HCT116 (cell line): ENCODE measurements around the gene TMEM247. TPM values are rescaled to one million over a fixed set of nuclear protein-coding genes. Genes with fewer than 3 reads are reported as not detected.

Source experiments
- ATAC-seq: fragments of 200-7000 bp; cut with Tn5 transposase; 2 replicates; pipeline ENCODE4 v1.9.1; 2020; ENCODE audit warnings: mild to moderate bottlenecking, moderate library complexity
- BruUV-seq: library from RNA; stranded (reverse); fragments of 400-500 nt; replicated peaks from 2 replicates; lab custom pipeline; 2021; lab: Mats Ljungman, UMichigan
- CTCF ChIA-PET: fragments of 300-600 bp; sonication (Branson Sonifier 250); formaldehyde crosslinking; loops from one replicate; lab custom pipeline; 2021; ENCODE audit warnings: antibody characterized with exemption; lab: Charles Lee
- POLR2A ChIA-PET: fragments of 300-600, 350-600 bp; sonication (Branson Sonifier 250); formaldehyde crosslinking; loops from one replicate; lab custom pipeline; 2021; ENCODE audit warnings: antibody characterized with exemption; lab: Charles Lee
- RAD21 ChIA-PET, 2 experiments: fragments of 300-600 bp; sonication (Branson Sonifier 250); formaldehyde crosslinking; loops; one replicate each; lab custom pipeline; 2023; ENCODE audit warnings: low total read pairs in 2 of 2; ENCODE audit not compliant: uncharacterized antibody in 2 of 2, unreplicated experiment in 2 of 2, low non-redundant PET in 1 of 2; lab: Charles Lee
- DNase-seq: peaks from one replicate; pipeline ENCODE4 v3.0.0-alpha.2; 2010; ENCODE audit warnings: low read depth, low spot score
- H2AFZ ChIP-seq: fragments of 200-600 bp; shearing (Covaris generic), sonication (generic); 2 replicates; pipeline ENCODE4 v1.6.1; 2017; ENCODE audit warnings: low read depth, mixed run types, mixed read lengths, antibody characterized with exemption, low read length; ENCODE audit not compliant: poor library complexity, severe bottlenecking
- H3K27ac ChIP-seq: 2 replicates; pipeline ENCODE4 v1.5.1; 2012; ENCODE audit warnings: low read depth, low read length
- H3K27me3 ChIP-seq: fragments of 200-600 bp; sonication (generic); 2 replicates; pipeline ENCODE4 v1.6.1; 2016; ENCODE audit warnings: mixed run types, low read length, mixed read lengths; ENCODE audit not compliant: insufficient read depth
- H3K36me3 ChIP-seq, 2 experiments: fragments of 200-500 bp in 1 of 2; fragments of 200-600 bp in 1 of 2; sonication (Bioruptor generic) in 1 of 2; sonication (generic) in 1 of 2; 2 replicates each; pipeline versions ENCODE4 v1.5.1 to v1.6.1; 2014 to 2016; ENCODE audit warnings: low read length in 2 of 2, inconsistent platforms in 1 of 2, mixed read lengths in 1 of 2, mixed run types in 1 of 2; ENCODE audit not compliant: insufficient read depth in 2 of 2, control insufficient read depth in 1 of 2
- H3K4me1 ChIP-seq, 2 experiments: fragments of 200-600 bp in 1 of 2; sonication (generic) in 1 of 2; 2 replicates each; pipeline versions ENCODE4 v1.5.1 to v1.6.1; 2012 to 2017; ENCODE audit warnings: low read length in 2 of 2, inconsistent platforms in 1 of 2, mild to moderate bottlenecking in 1 of 2, mixed read lengths in 1 of 2, mixed run types in 1 of 2, moderate library complexity in 1 of 2; ENCODE audit not compliant: insufficient read depth in 2 of 2, control insufficient read depth in 1 of 2
- H3K4me2 ChIP-seq: fragments of 200-600 bp; sonication (generic); 2 replicates; pipeline ENCODE4 v1.6.1; 2017; ENCODE audit warnings: mixed run types, low read length, mixed read lengths
- H3K4me3 ChIP-seq, 2 experiments: fragments of 200-600 bp in 1 of 2; sonication (generic) in 1 of 2; replicated peaks in 1 of 2; 2 replicates each; pipeline ENCODE4 v1.5.1; 2011 to 2016; ENCODE audit warnings: low read length in 2 of 2, control low read depth in 1 of 2, low read depth in 1 of 2, mild to moderate bottlenecking in 1 of 2, mixed read lengths in 1 of 2, mixed run types in 1 of 2
- H3K79me2 ChIP-seq: fragments of 200-600 bp; sonication (generic); 2 replicates; pipeline ENCODE4 v1.6.1; 2017; ENCODE audit warnings: mild to moderate bottlenecking, mixed run types, low read length, moderate library complexity, mixed read lengths; ENCODE audit not compliant: insufficient read depth
- H3K9ac ChIP-seq: fragments of 200-600 bp; sonication (generic); 2 replicates; pipeline ENCODE4 v1.6.1; 2016; ENCODE audit warnings: low read length, mixed read lengths
- H3K9me2 ChIP-seq: fragments of 200-600 bp; sonication (generic), shearing (Covaris generic); 2 replicates; pipeline ENCODE4 v1.6.1; 2017; ENCODE audit warnings: mixed run types, mild to moderate bottlenecking, moderate library complexity; ENCODE audit not compliant: insufficient read depth
- H3K9me3 ChIP-seq, 2 experiments: fragments of 200-500 bp in 1 of 2; fragments of 200-600 bp in 1 of 2; sonication (Bioruptor generic) in 1 of 2; sonication (generic) in 1 of 2; 2 replicates each; pipeline ENCODE4 v1.6.1; 2014 to 2017; ENCODE audit warnings: low read length in 2 of 2, mixed read lengths in 2 of 2, inconsistent platforms in 1 of 2, low read depth in 1 of 2, mild to moderate bottlenecking in 1 of 2, mixed run types in 1 of 2, moderate library complexity in 1 of 2; ENCODE audit not compliant: control insufficient read depth in 1 of 2, insufficient read depth in 1 of 2
- H4K20me1 ChIP-seq: fragments of 200-600 bp; sonication (generic), shearing (Covaris generic); 2 replicates; pipeline ENCODE4 v1.6.1; 2017; ENCODE audit warnings: mixed run types, mild to moderate bottlenecking, moderate library complexity; ENCODE audit not compliant: insufficient read depth
- CEBPB ChIP-seq: IDR thresholded peaks from 2 replicates; pipeline ENCODE4 v1.6.1; 2012; ENCODE audit warnings: low read depth
- CTCF ChIP-seq, 3 experiments: fragments of 200-600 bp in 1 of 3; sonication (generic) in 1 of 3; IDR thresholded peaks in 2 of 3; conservative IDR thresholded peaks in 1 of 3; 2 replicates each; pipeline ENCODE4 v1.5.1; 2012 to 2017; ENCODE audit warnings: low read depth in 2 of 3, low read length in 2 of 3, antibody characterized with exemption in 1 of 3, borderline replicate concordance in 1 of 3, control low read depth in 1 of 3, mild to moderate bottlenecking in 1 of 3, mixed read lengths in 1 of 3, mixed run types in 1 of 3, moderate library complexity in 1 of 3; ENCODE audit not compliant: insufficient read depth in 1 of 3
- EGR1 ChIP-seq: IDR thresholded peaks from 2 replicates; pipeline ENCODE4 v1.6.1; 2012; ENCODE audit warnings: low read depth
- ELF1 ChIP-seq: IDR thresholded peaks from 2 replicates; pipeline ENCODE4 v1.6.1; 2012; ENCODE audit warnings: low read depth, borderline replicate concordance
- EZH2 ChIP-seq: fragments of 200-600 bp; sonication (generic); IDR thresholded peaks from 2 replicates; pipeline ENCODE4 v1.6.1; 2017; ENCODE audit warnings: antibody characterized with exemption, mixed run types
- EZH2phosphoT487 ChIP-seq: fragments of 200-600 bp; IDR thresholded peaks from 2 replicates; pipeline ENCODE4 v1.6.1; 2018; ENCODE audit warnings: antibody characterized with exemption, borderline replicate concordance
- FOSL1 ChIP-seq: IDR thresholded peaks from 2 replicates; pipeline ENCODE4 v1.6.1; 2012; ENCODE audit warnings: low read depth
- JUND ChIP-seq: IDR thresholded peaks from 2 replicates; pipeline ENCODE4 v1.6.1; 2012
- MAX ChIP-seq: IDR thresholded peaks from 2 replicates; pipeline ENCODE4 v1.6.1; 2012
- POLR2A ChIP-seq: IDR thresholded peaks from 2 replicates; pipeline ENCODE4 v1.7.0; 2011; ENCODE audit warnings: borderline replicate concordance; ENCODE audit not compliant: insufficient read depth, insufficient read length; ENCODE audit errors: extremely low read depth
- POLR2AphosphoS5 ChIP-seq: IDR thresholded peaks from 2 replicates; pipeline ENCODE4 v1.6.1; 2011; ENCODE audit warnings: mild to moderate bottlenecking, low read depth, low read length, moderate library complexity
- SIN3A ChIP-seq: IDR thresholded peaks from 2 replicates; pipeline ENCODE4 v1.6.1; 2012; ENCODE audit warnings: low read depth
- SP1 ChIP-seq: IDR thresholded peaks from 2 replicates; pipeline ENCODE4 v1.6.1; 2012; ENCODE audit warnings: low read depth
- SRF ChIP-seq: IDR thresholded peaks from 2 replicates; pipeline ENCODE4 v1.6.1; 2012; ENCODE audit warnings: low read depth
- ZBTB33 ChIP-seq: IDR thresholded peaks from 2 replicates; pipeline ENCODE4 v1.6.1; 2011; ENCODE audit warnings: mild to moderate bottlenecking, low read length, moderate library complexity; ENCODE audit not compliant: insufficient replicate concordance; ENCODE audit errors: extremely low read depth
- ZFX ChIP-seq: fragments of 450-650 bp; IDR thresholded peaks from 2 replicates; pipeline ENCODE4 v1.6.1; 2017
- ZNF274 ChIP-seq: fragments of 200-500 bp; sonication (Bioruptor generic); IDR thresholded peaks from 2 replicates; pipeline ENCODE4 v1.6.1; 2014; ENCODE audit warnings: mild to moderate bottlenecking, low read depth, low read length, inconsistent platforms
- intact Hi-C: fragments of 100-400 bp; cut with micrococcal nuclease; formaldehyde crosslinking; loops from 2 replicates; pipeline ENCODE4 v1.10.0; 2022
- total RNA-seq: library from RNA; stranded (reverse); gene quantifications from one replicate; pipeline ENCODE4 v1.2.1, GENCODE V29; 2021; ENCODE audit not compliant: unreplicated experiment

Gene TMEM247
- total RNA-seq, 1 experiment from 2014 or later, result not detected

DNA sequence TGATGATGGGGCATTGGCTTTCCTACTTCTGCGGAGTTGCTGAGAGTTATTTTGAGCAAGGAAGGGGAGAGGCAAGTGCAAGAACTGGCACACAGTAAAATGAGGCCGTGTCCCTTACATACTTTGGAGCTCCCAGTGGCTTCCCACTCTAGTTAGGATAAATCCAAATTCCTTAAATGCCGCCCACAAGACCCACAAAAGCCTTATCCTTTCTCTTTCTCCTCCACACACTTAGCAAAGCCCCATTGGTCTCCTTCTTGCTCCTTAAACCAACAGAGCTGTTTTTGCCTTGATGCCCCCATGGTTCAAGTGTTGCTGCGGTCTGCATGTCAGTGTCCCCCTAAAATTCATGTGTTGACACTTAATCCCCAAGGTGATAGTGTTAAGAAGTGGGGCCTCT lies 24.3 kb downstream of the TMEM247 start:
- Histone ChIP-seq H2AFZ (no peak overlapping the region), H3K9ac (no peak overlapping the region), H3K79me2 (no peaks in the 10 kb centered on the region), H3K4me1 (peaks cover 0 to 16% of the 10 kb centered on the region in 2 experiments; a peak in 3 of 4 replicates), H3K27ac (no peak overlapping the region), H4K20me1 (no peaks in the 10 kb centered on the region), H3K4me3 (no peak overlapping the region), H3K9me3 (no peaks in the 10 kb centered on the region), H3K9me2 (no peaks in the 10 kb centered on the region), H3K36me3 (no peaks in the 10 kb centered on the region), H3K4me2 (no peak overlapping the region), H3K27me3 (no peaks in the 10 kb centered on the region)
- intact Hi-C loops, result no loop called here
- DNase-seq (no peak), ATAC-seq (no peak)
- BruUV-seq, result no TSS peak
- ChIA-PET POLR2A (no interaction called here), RAD21 (no interaction called here), CTCF (no interaction called here)
- TF ChIP-seq ZBTB33, result no peak

GRCh38 chr2:46504221-46504620 lies 24.9 kb downstream of the TMEM247 start:
- ChIA-PET RAD21 (no interaction called here), CTCF (no interaction called here), POLR2A (no interaction called here)
- no peaks in the 10 kb centered on the region for H3K36me3 ChIP-seq
- no TSS peak for BruUV-seq
- DNase-seq, result no peak
- no peaks in the 10 kb centered on the region for H3K79me2 ChIP-seq
- no peak for ATAC-seq
- H3K27me3 ChIP-seq, result no peaks in the 10 kb centered on the region
- peaks cover 0 to 14% of the 10 kb centered on the region in 2 experiments; a peak in 3 of 4 replicates for H3K4me1 ChIP-seq
- H3K4me2 ChIP-seq, result no peak overlapping the region
- H3K4me3 ChIP-seq, result no peak overlapping the region
- H3K27ac ChIP-seq, result no peak overlapping the region
- TF ChIP-seq EZH2phosphoT487 (no peak), JUND (no peak), SIN3A (no peak), MAX (no peak), CEBPB (no peak), ZFX (no peak), SRF (no peak), EZH2 (no peak), ZNF274 (no peak), ZBTB33 (no peak), POLR2A (no peak), EGR1 (no peak), CTCF (IDR thresholded peaks at IDR 0.05 in 2 of 3, conservative IDR thresholded peaks at IDR 0.05 in 1 of 3; ENCODE audit: borderline replicate concordance in 1 of 3, insufficient read depth in 1 of 3, low read depth in 2 of 3, low read length in 2 of 3) (no peak), SP1 (no peak), FOSL1 (no peak), ELF1 (no peak), POLR2AphosphoS5 (no peak)
- no peaks in the 10 kb centered on the region for H3K9me2 ChIP-seq
- H4K20me1 ChIP-seq, result no peaks in the 10 kb centered on the region
- no peak overlapping the region for H2AFZ ChIP-seq
- no peak overlapping the region for H3K9ac ChIP-seq
- H3K9me3 ChIP-seq, result no peaks in the 10 kb centered on the region
- intact Hi-C loops, result no loop called here
